ENCODE data around the gene ZNF281.
A peak's percentile ranks its signal among the peaks of the same experiment; 100 is the strongest.
"Not testable (repeated sequence)": the region's sequence is repeated elsewhere in the genome, so short reads cannot be mapped to it uniquely, and the experiment has no call there.

ZNF281 gene

GRCh38 chr1:200409761-200410565, at the start of gene ZNF281:
ZNF281 (minus strand) TSS chr1:200410036; CDS start chr1:200409705, 331 bp downstream.
- DNase-seq (ENCODE audit: low spot score): peak; percentile 100

GRCh38 chr1:200458780-200459179, 48.9 kb upstream of the ZNF281 start:
- no peak for DNase-seq (ENCODE audit: low spot score)

- no peak for DNase-seq (ENCODE audit: low spot score)
These were observed 48.0 kb upstream of the ZNF281 start for GRCh38 chr1:200457810-200458209.

- no peak for DNase-seq (ENCODE audit: low spot score)
These were observed 44.6 kb upstream of the ZNF281 start for GRCh38 chr1:200454425-200454824.

GRCh38 chr1:200453553-200453905, 43.7 kb upstream of the ZNF281 start:
- no peak for DNase-seq (ENCODE audit: low spot score)

GRCh38 chr1:200452850-200453552, 43.2 kb upstream of the ZNF281 start:
- no peak for DNase-seq (ENCODE audit: low spot score)

GRCh38 chr1:200448034-200448762, 38.4 kb upstream of the ZNF281 start:
- no peak for DNase-seq (ENCODE audit: low spot score)

GRCh38 chr1:200445213-200445612, 35.4 kb upstream of the ZNF281 start:
- no peak for DNase-seq (ENCODE audit: low spot score)

GRCh38 chr1:200444478-200444877, 34.6 kb upstream of the ZNF281 start:
- no peak for DNase-seq (ENCODE audit: low spot score)

- no peak for DNase-seq (ENCODE audit: low spot score)
These were observed 34.0 kb upstream of the ZNF281 start for GRCh38 chr1:200443860-200444259.

GRCh38 chr1:200442537-200443156, 32.8 kb upstream of the ZNF281 start:
- DNase-seq (ENCODE audit: low spot score): no peak

GRCh38 chr1:200442023-200442422, 32.2 kb upstream of the ZNF281 start:
- no peak for DNase-seq (ENCODE audit: low spot score)

GRCh38 chr1:200438911-200439310, 29.1 kb upstream of the ZNF281 start:
- DNase-seq (ENCODE audit: low spot score): no peak

GRCh38 chr1:200438413-200438812, 28.6 kb upstream of the ZNF281 start:
- DNase-seq (ENCODE audit: low spot score): not testable (repeated sequence)

- no peak for DNase-seq (ENCODE audit: low spot score)
These were observed 27.8 kb upstream of the ZNF281 start for GRCh38 chr1:200437556-200438203.

- no peak for DNase-seq (ENCODE audit: low spot score)
These were observed 27.3 kb upstream of the ZNF281 start for GRCh38 chr1:200437088-200437487.

- no peak for DNase-seq (ENCODE audit: low spot score)
These were observed 26.6 kb upstream of the ZNF281 start for GRCh38 chr1:200436436-200436835.

- DNase-seq (ENCODE audit: low spot score): no peak
These were observed 25.5 kb upstream of the ZNF281 start for GRCh38 chr1:200435200-200435780.

- no peak for DNase-seq (ENCODE audit: low spot score)
These were observed 23.8 kb upstream of the ZNF281 start for GRCh38 chr1:200433586-200433985.

- DNase-seq (ENCODE audit: low spot score): no peak
These were observed 22.8 kb upstream of the ZNF281 start for GRCh38 chr1:200432586-200432985.

- DNase-seq (ENCODE audit: low spot score): no peak
These were observed 19.4 kb upstream of the ZNF281 start for GRCh38 chr1:200429221-200429751.

Data from D341Med (cell line).